ENCODE data around the gene SUSD4. TPM values are rescaled to one million over a fixed set of nuclear protein-coding genes. Genes with fewer than 3 reads are reported as not detected.
A peak's percentile ranks its signal among the peaks of the same experiment; 100 is the strongest.

SUSD4 gene
- total and polyA plus RNA-seq, 2 donors = 4.6 to 5.2 TPM

GRCh38 chr1:223374064-223374610 is 10.2 kb upstream of the SUSD4 start:
- no peak for DNase-seq (ENCODE audit: low read depth in 6 of 9, low spot score in 9 of 9)
- no peaks in the 10 kb centered on the region for H3K27me3 ChIP-seq (ENCODE audit: control insufficient read depth in 2 of 2, insufficient read depth in 1 of 2, low read length in 1 of 2)
- no peak overlapping the region for H3K27ac ChIP-seq (ENCODE audit: low read depth in 1 of 2, low read length in 1 of 2)
- 84% methylated on average over 4 of the region's 4 CpGs for WGBS
- H3K9me3 ChIP-seq (ENCODE audit: control insufficient read depth in 2 of 2, insufficient read depth in 1 of 2, low read length in 1 of 2) = peaks cover 0 to 2% of the 10 kb centered on the region in 2 donors
- H3K36me3 ChIP-seq (ENCODE audit: control insufficient read depth in 2 of 2, insufficient read depth in 2 of 2, low read length in 1 of 2) = no peaks in the 10 kb centered on the region
- H3K4me1 ChIP-seq (ENCODE audit: control insufficient read depth in 2 of 2, insufficient read depth in 2 of 2, low read length in 2 of 2) = no peaks in the 10 kb centered on the region
- no peak overlapping the region for H3K4me3 ChIP-seq (ENCODE audit: low read length in 2 of 2)

GRCh38 chr1:223364685-223365382 is 858 bp upstream of the SUSD4 start:
- no peaks in the 10 kb centered on the region for H3K36me3 ChIP-seq (ENCODE audit: control insufficient read depth in 2 of 2, insufficient read depth in 2 of 2, low read length in 1 of 2)
- peak overlapping the region in 1 of 2 donors; percentile 63 for H3K4me3 ChIP-seq (ENCODE audit: low read length in 2 of 2)
- peaks cover 9 to 20% of the 10 kb centered on the region in 2 donors for H3K4me1 ChIP-seq (ENCODE audit: control insufficient read depth in 2 of 2, insufficient read depth in 2 of 2, low read length in 2 of 2)
- DNase-seq (ENCODE audit: low read depth in 6 of 9, low spot score in 9 of 9) = peak in 3 of 9 donors; percentile 10 to 46 (median 16)
- WGBS = 3% methylated on average over 55 of the region's 55 CpGs
- H3K27ac ChIP-seq (ENCODE audit: low read depth in 1 of 2, low read length in 1 of 2) = no peak overlapping the region
- peaks cover 41 to 57% of the 10 kb centered on the region in 2 donors for H3K27me3 ChIP-seq (ENCODE audit: control insufficient read depth in 2 of 2, insufficient read depth in 1 of 2, low read length in 1 of 2)
- H3K9me3 ChIP-seq (ENCODE audit: control insufficient read depth in 2 of 2, insufficient read depth in 1 of 2, low read length in 1 of 2) = no peaks in the 10 kb centered on the region

GRCh38 chr1:223363057-223363855 is 720 bp downstream of the SUSD4 start:
- peaks cover 41 to 65% of the 10 kb centered on the region in 2 donors for H3K27me3 ChIP-seq (ENCODE audit: control insufficient read depth in 2 of 2, insufficient read depth in 1 of 2, low read length in 1 of 2)
- H3K36me3 ChIP-seq (ENCODE audit: control insufficient read depth in 2 of 2, insufficient read depth in 2 of 2, low read length in 1 of 2) = no peaks in the 10 kb centered on the region
- H3K4me3 ChIP-seq (ENCODE audit: low read length in 2 of 2) = peak overlapping the region; percentile 37 to 63
- H3K27ac ChIP-seq (ENCODE audit: low read depth in 1 of 2, low read length in 1 of 2) = peak overlapping the region in 1 of 2 donors; percentile 18
- peaks cover 9 to 20% of the 10 kb centered on the region in 2 donors for H3K4me1 ChIP-seq (ENCODE audit: control insufficient read depth in 2 of 2, insufficient read depth in 2 of 2, low read length in 2 of 2)
- peak in 3 of 9 donors; percentile 31 to 50 (median 35) for DNase-seq (ENCODE audit: low read depth in 6 of 9, low spot score in 9 of 9)
- WGBS = 2% methylated on average over 44 of the region's 44 CpGs
- no peaks in the 10 kb centered on the region for H3K9me3 ChIP-seq (ENCODE audit: control insufficient read depth in 2 of 2, insufficient read depth in 1 of 2, low read length in 1 of 2)

GRCh38 chr1:223358826-223359225 is 5.2 kb downstream of the SUSD4 start:
- Histone ChIP-seq H3K27ac (ENCODE audit: low read depth in 1 of 2, low read length in 1 of 2) (no peak overlapping the region), H3K27me3 (ENCODE audit: control insufficient read depth in 2 of 2, insufficient read depth in 1 of 2, low read length in 1 of 2) (peaks cover 24 to 48% of the 10 kb centered on the region in 2 donors), H3K9me3 (ENCODE audit: control insufficient read depth in 2 of 2, insufficient read depth in 1 of 2, low read length in 1 of 2) (no peaks in the 10 kb centered on the region), H3K4me3 (ENCODE audit: low read length in 2 of 2) (no peak overlapping the region), H3K36me3 (ENCODE audit: control insufficient read depth in 2 of 2, insufficient read depth in 2 of 2, low read length in 1 of 2) (no peaks in the 10 kb centered on the region), H3K4me1 (ENCODE audit: control insufficient read depth in 2 of 2, insufficient read depth in 2 of 2, low read length in 2 of 2) (peaks cover 9 to 14% of the 10 kb centered on the region in 2 donors)
- 96% methylated on average over 3 of the region's 3 CpGs for WGBS
- DNase-seq (ENCODE audit: low read depth in 6 of 9, low spot score in 9 of 9) = peak in 2 of 9 donors; percentile 33 to 56

- no peak overlapping the region for H3K27ac ChIP-seq (ENCODE audit: low read depth in 1 of 2, low read length in 1 of 2)
- no peaks in the 10 kb centered on the region for H3K9me3 ChIP-seq (ENCODE audit: control insufficient read depth in 2 of 2, insufficient read depth in 1 of 2, low read length in 1 of 2)
- peaks cover 7 to 37% of the 10 kb centered on the region in 2 donors for H3K27me3 ChIP-seq (ENCODE audit: control insufficient read depth in 2 of 2, insufficient read depth in 1 of 2, low read length in 1 of 2)
- no peaks in the 10 kb centered on the region for H3K4me1 ChIP-seq (ENCODE audit: control insufficient read depth in 2 of 2, insufficient read depth in 2 of 2, low read length in 2 of 2)
- DNase-seq (ENCODE audit: low read depth in 6 of 9, low spot score in 9 of 9) = no peak
- 97% methylated on average over 2 of the region's 2 CpGs for WGBS
- H3K4me3 ChIP-seq (ENCODE audit: low read length in 2 of 2) = no peak overlapping the region
- H3K36me3 ChIP-seq (ENCODE audit: control insufficient read depth in 2 of 2, insufficient read depth in 2 of 2, low read length in 1 of 2) = no peaks in the 10 kb centered on the region
Observed at GRCh38 chr1:223355699-223356098, 8.3 kb downstream of the SUSD4 start.

GRCh38 chr1:223353939-223354338 is 10.0 kb downstream of the SUSD4 start:
- Histone ChIP-seq H3K27ac (ENCODE audit: low read depth in 1 of 2, low read length in 1 of 2) (no peak overlapping the region), H3K4me1 (ENCODE audit: control insufficient read depth in 2 of 2, insufficient read depth in 2 of 2, low read length in 2 of 2) (no peaks in the 10 kb centered on the region), H3K36me3 (ENCODE audit: control insufficient read depth in 2 of 2, insufficient read depth in 2 of 2, low read length in 1 of 2) (no peaks in the 10 kb centered on the region), H3K27me3 (ENCODE audit: control insufficient read depth in 2 of 2, insufficient read depth in 1 of 2, low read length in 1 of 2) (peaks cover 2 to 24% of the 10 kb centered on the region in 2 donors), H3K4me3 (ENCODE audit: low read length in 2 of 2) (no peak overlapping the region), H3K9me3 (ENCODE audit: control insufficient read depth in 2 of 2, insufficient read depth in 1 of 2, low read length in 1 of 2) (no peaks in the 10 kb centered on the region)
- DNase-seq (ENCODE audit: low read depth in 6 of 9, low spot score in 9 of 9) = no peak
- 80% methylated on average over 6 of the region's 6 CpGs for WGBS

GRCh38 chr1:223352944-223353343 is 11.0 kb downstream of the SUSD4 start:
- Histone ChIP-seq H3K27ac (ENCODE audit: low read depth in 1 of 2, low read length in 1 of 2) (no peak overlapping the region), H3K4me3 (ENCODE audit: low read length in 2 of 2) (no peak overlapping the region), H3K36me3 (ENCODE audit: control insufficient read depth in 2 of 2, insufficient read depth in 2 of 2, low read length in 1 of 2) (no peaks in the 10 kb centered on the region), H3K27me3 (ENCODE audit: control insufficient read depth in 2 of 2, insufficient read depth in 1 of 2, low read length in 1 of 2) (peaks cover 2 to 23% of the 10 kb centered on the region in 2 donors), H3K4me1 (ENCODE audit: control insufficient read depth in 2 of 2, insufficient read depth in 2 of 2, low read length in 2 of 2) (no peaks in the 10 kb centered on the region), H3K9me3 (ENCODE audit: control insufficient read depth in 2 of 2, insufficient read depth in 1 of 2, low read length in 1 of 2) (no peaks in the 10 kb centered on the region)
- 73% methylated on average over 7 of the region's 7 CpGs for WGBS
- no peak for DNase-seq (ENCODE audit: low read depth in 6 of 9, low spot score in 9 of 9)

GRCh38 chr1:223350361-223350908 is 13.5 kb downstream of the SUSD4 start:
- no peak for DNase-seq (ENCODE audit: low read depth in 6 of 9, low spot score in 9 of 9)
- H3K4me1 ChIP-seq (ENCODE audit: control insufficient read depth in 2 of 2, insufficient read depth in 2 of 2, low read length in 2 of 2) = no peaks in the 10 kb centered on the region
- no peaks in the 10 kb centered on the region for H3K36me3 ChIP-seq (ENCODE audit: control insufficient read depth in 2 of 2, insufficient read depth in 2 of 2, low read length in 1 of 2)
- H3K9me3 ChIP-seq (ENCODE audit: control insufficient read depth in 2 of 2, insufficient read depth in 1 of 2, low read length in 1 of 2) = no peaks in the 10 kb centered on the region
- H3K4me3 ChIP-seq (ENCODE audit: low read length in 2 of 2) = no peak overlapping the region
- 93% methylated on average over 5 of the region's 5 CpGs for WGBS
- peaks cover 2 to 21% of the 10 kb centered on the region in 2 donors for H3K27me3 ChIP-seq (ENCODE audit: control insufficient read depth in 2 of 2, insufficient read depth in 1 of 2, low read length in 1 of 2)
- no peak overlapping the region for H3K27ac ChIP-seq (ENCODE audit: low read depth in 1 of 2, low read length in 1 of 2)

GRCh38 chr1:223349241-223349640 is 14.7 kb downstream of the SUSD4 start:
- Histone ChIP-seq H3K36me3 (ENCODE audit: control insufficient read depth in 2 of 2, insufficient read depth in 2 of 2, low read length in 1 of 2) (no peaks in the 10 kb centered on the region), H3K4me1 (ENCODE audit: control insufficient read depth in 2 of 2, insufficient read depth in 2 of 2, low read length in 2 of 2) (no peaks in the 10 kb centered on the region), H3K27ac (ENCODE audit: low read depth in 1 of 2, low read length in 1 of 2) (no peak overlapping the region), H3K27me3 (ENCODE audit: control insufficient read depth in 2 of 2, insufficient read depth in 1 of 2, low read length in 1 of 2) (peaks cover 2 to 21% of the 10 kb centered on the region in 2 donors), H3K4me3 (ENCODE audit: low read length in 2 of 2) (no peak overlapping the region), H3K9me3 (ENCODE audit: control insufficient read depth in 2 of 2, insufficient read depth in 1 of 2, low read length in 1 of 2) (no peaks in the 10 kb centered on the region)
- DNase-seq (ENCODE audit: low read depth in 6 of 9, low spot score in 9 of 9) = no peak
- 97% methylated on average over 3 of the region's 3 CpGs for WGBS
